MM.1S (cell line): Measurements from ENCODE around the gene LRRC8D.
A peak's percentile ranks its signal among the peaks of the same experiment; 100 is the strongest.

Source experiments
- CTCF ChIP-seq: fragments of 300-600 bp; sonication (generic); IDR thresholded peaks from 2 replicates; pipeline ENCODE4 v1.5.1; 2016; ENCODE audit warnings: antibody characterized with exemption, low read length, mixed read lengths
- EZH2 ChIP-seq: fragments of 300-600 bp; sonication (generic); optimal IDR thresholded peaks from 2 replicates; pipeline ENCODE3; 2017; ENCODE audit warnings: low read depth, mild to moderate bottlenecking, antibody characterized with exemption, low read length, mixed read lengths

- no peak for TF ChIP-seq EZH2
- peak; percentile 93 for TF ChIP-seq CTCF
Measured at GRCh38 chr1:89804642-89805237, 16.1 kb upstream of the LRRC8D start.
